GM21526 (cell line): ENCODE results near the gene NSMCE1.

Experiments
- ATAC-seq: cut with Tn5 transposase; IDR thresholded peaks from one replicate; pipeline ENCODE4 v1.9.1; 2021; ENCODE audit warnings: moderate library complexity; ENCODE audit not compliant: unreplicated experiment, low FRiP score

The NSMCE1 gene

GRCh38 chr16:27199736-27200135 is 68.8 kb downstream of the NSMCE1 start:
- ATAC-seq, result peak; percentile 33

- no peak for ATAC-seq
Measured at GRCh38 chr16:27199235-27199586, 69.4 kb downstream of the NSMCE1 start.

- ATAC-seq, result no peak
Measured at GRCh38 chr16:27198451-27199234, 69.9 kb downstream of the NSMCE1 start.

- no peak for ATAC-seq
Measured at GRCh38 chr16:27197004-27197403, 71.6 kb downstream of the NSMCE1 start.

GRCh38 chr16:27195941-27196595 is 72.5 kb downstream of the NSMCE1 start:
- no peak for ATAC-seq

GRCh38 chr16:27195076-27195741 is 73.4 kb downstream of the NSMCE1 start:
- no peak for ATAC-seq

GRCh38 chr16:27193300-27193990 is 75.1 kb downstream of the NSMCE1 start:
- no peak for ATAC-seq

- no peak for ATAC-seq
Measured at GRCh38 chr16:27191352-27191924, 77.1 kb downstream of the NSMCE1 start.

- ATAC-seq, result no peak
Measured at GRCh38 chr16:27190316-27190871, 78.2 kb downstream of the NSMCE1 start.

- no peak for ATAC-seq
Measured at GRCh38 chr16:27189335-27189972, 79.1 kb downstream of the NSMCE1 start.

- ATAC-seq, result no peak
Measured at GRCh38 chr16:27188633-27189032, 79.9 kb downstream of the NSMCE1 start.

- no peak for ATAC-seq
Measured at GRCh38 chr16:27185776-27186130, 82.8 kb downstream of the NSMCE1 start.

- no peak for ATAC-seq
Measured at GRCh38 chr16:27182906-27183405, 85.6 kb downstream of the NSMCE1 start.

- ATAC-seq, result no peak
Measured at GRCh38 chr16:27181019-27181790, 87.4 kb downstream of the NSMCE1 start.

GRCh38 chr16:27179500-27180072 is 89.0 kb downstream of the NSMCE1 start:
- ATAC-seq, result peak; percentile 88

- ATAC-seq, result no peak
Measured at GRCh38 chr16:27177031-27177774, 91.4 kb downstream of the NSMCE1 start.

GRCh38 chr16:27175888-27176287 is 92.7 kb downstream of the NSMCE1 start:
- no peak for ATAC-seq
